Esophagus squamous epithelium (tissue), 5 donors: ENCODE results near the gene LCAT. TPM values are rescaled to one million over a fixed set of nuclear protein-coding genes. Genes with fewer than 3 reads are reported as not detected.

ENCODE experiments used
- DNase-seq: peaks from one replicate; lab custom pipeline; 2025; lab: John Stamatoyannopoulos, UW
- H3K27ac ChIP-seq, 4 donors: fragments of 200-600 bp; sonication (generic); one replicate each; pipeline ENCODE4 v1.5.1; 2016 to 2019; ENCODE audit warnings: mild to moderate bottlenecking in 1 of 4
- H3K27me3 ChIP-seq, 4 donors: fragments of 200-600 bp; sonication (generic); 1 replicate in 3 of 4; 2 replicates in 1 of 4; pipeline versions ENCODE4 v1.5.1 to v1.6.0; 2017 to 2021; ENCODE audit warnings: antibody characterized with exemption in 1 of 4
- H3K36me3 ChIP-seq, 3 donors: fragments of 200-600 bp; sonication (generic); one replicate each; pipeline ENCODE4 v1.5.1; 2016 to 2019
- H3K4me1 ChIP-seq, 3 donors: fragments of 200-600 bp; sonication (generic); one replicate each; pipeline ENCODE4 v1.5.1; 2017 to 2019
- H3K4me3 ChIP-seq, 4 donors: fragments of 200-600 bp; sonication (generic); 1 replicate in 3 of 4; 2 replicates in 1 of 4; pipeline ENCODE4 v1.5.1; 2016 to 2019; ENCODE audit warnings: mild to moderate bottlenecking in 2 of 4, moderate library complexity in 1 of 4
- H3K9me3 ChIP-seq, 3 donors: fragments of 200-600 bp; sonication (generic); one replicate each; pipeline ENCODE4 v1.5.1; 2016 to 2019
- CTCF ChIP-seq, 6 experiments: fragments of 450-650 bp in 4 of 6; fragments of 200-600 bp in 2 of 6; sonication (generic) in 2 of 6; IDR thresholded peaks; one replicate each; pipeline ENCODE4 v1.5.1; 2016 to 2019; ENCODE audit warnings: antibody characterized with exemption in 6 of 6, mild to moderate bottlenecking in 4 of 6, moderate library complexity in 4 of 6
- POLR2A ChIP-seq, 4 donors: fragments of 450-650 bp; IDR thresholded peaks; one replicate each; pipeline ENCODE4 v1.6.1; 2017; ENCODE audit warnings: antibody characterized with exemption in 4 of 4, mild to moderate bottlenecking in 4 of 4, moderate library complexity in 3 of 4
- WGBS, 2 donors: methylation state at CpG; one replicate each; pipeline ENCODE4 v1.1.5; 2018; 5-methylcytosine and 5-hydroxymethylcytosine counted together
- intact Hi-C: fragments of 100-400 bp; cut with DNase I; formaldehyde crosslinking; loops from one replicate; pipeline ENCODE4 v1.15.0; 2022
- total RNA-seq, 4 donors: library from RNA; depleted of rRNA; stranded (reverse); fragments of >200 nt; gene quantifications; one replicate each; pipeline ENCODE4 v1.1.0, GENCODE V29; 2016
- donor health status: DM: yes; HTN: yes; CAD: no.

LCAT gene
- total RNA-seq, 4 donors from 2014 or later: 1.2 to 12.4 (median 3.8) TPM

- Histone ChIP-seq H3K9me3 (no peaks in the 10 kb centered on the region), H3K27ac (peak overlapping the region in 1 of 4 donors; percentile 29), H3K4me3 (no peak overlapping the region), H3K27me3 (no peaks in the 10 kb centered on the region), H3K4me1 (peaks cover 0 to 33% (median 10%) of the 10 kb centered on the region in 3 donors), H3K36me3 (peaks cover 4 to 96% (median 22%) of the 10 kb centered on the region in 3 donors)
- WGBS, 2 donors: 80 to 82% methylated on average over 1 to 3 of the region's 10 CpGs
- no peak for DNase-seq
- TF ChIP-seq CTCF (IDR thresholded peaks at IDR 0.05) (no peak), POLR2A (IDR thresholded peaks at IDR 0.05) (no peak)
- intact Hi-C loops: no loop called here
Measured at GRCh38 chr16:67954421-67955196, 10.7 kb upstream of the LCAT start.

GRCh38 chr16:67953641-67954375, 9.9 kb upstream of the LCAT start:
- H3K4me3 ChIP-seq: no peak overlapping the region
- H3K27me3 ChIP-seq: no peaks in the 10 kb centered on the region
- H3K27ac ChIP-seq: peak overlapping the region in 1 of 4 donors; percentile 29
- peaks cover 0 to 96% (median 24%) of the 10 kb centered on the region in 3 donors for H3K36me3 ChIP-seq
- DNase-seq: no peak
- peaks cover 0 to 26% (median 6%) of the 10 kb centered on the region in 3 donors for H3K4me1 ChIP-seq
- intact Hi-C loops: no loop called here
- H3K9me3 ChIP-seq: no peaks in the 10 kb centered on the region
- TF ChIP-seq CTCF (IDR thresholded peaks at IDR 0.05): no peak
- no peak for TF ChIP-seq POLR2A (IDR thresholded peaks at IDR 0.05)
- WGBS, 2 donors: 74 to 81% methylated on average over 2 to 3 of the region's 8 CpGs

- peaks cover 10 to 100% (median 39%) of the 10 kb centered on the region in 3 donors for H3K36me3 ChIP-seq
- H3K27ac ChIP-seq: peak overlapping the region in 2 of 4 donors; percentile 29 to 57
- H3K4me1 ChIP-seq: peaks cover 0 to 30% (median 6%) of the 10 kb centered on the region in 3 donors
- 52 to 69% methylated on average over 2 to 6 of the region's 12 CpGs for WGBS, 2 donors
- H3K4me3 ChIP-seq: no peak overlapping the region
- no peaks in the 10 kb centered on the region for H3K9me3 ChIP-seq
- DNase-seq: no peak
- TF ChIP-seq POLR2A (IDR thresholded peaks at IDR 0.05) (no peak), CTCF (IDR thresholded peaks at IDR 0.05) (no peak)
- intact Hi-C loops: no loop called here
- no peaks in the 10 kb centered on the region for H3K27me3 ChIP-seq
Measured at GRCh38 chr16:67951485-67951884, 7.6 kb upstream of the LCAT start.

GRCh38 chr16:67950335-67950843, 6.5 kb upstream of the LCAT start:
- no peaks in the 10 kb centered on the region for H3K27me3 ChIP-seq
- WGBS, 2 donors: 90 to 96% methylated on average over 4 to 8 of the region's 16 CpGs
- no peak overlapping the region for H3K4me3 ChIP-seq
- intact Hi-C loops: no loop called here
- H3K9me3 ChIP-seq: no peaks in the 10 kb centered on the region
- peaks cover 21 to 100% (median 48%) of the 10 kb centered on the region in 3 donors for H3K36me3 ChIP-seq
- no peak for DNase-seq
- no peak overlapping the region for H3K27ac ChIP-seq
- no peak for TF ChIP-seq POLR2A (IDR thresholded peaks at IDR 0.05)
- no peak for TF ChIP-seq CTCF (IDR thresholded peaks at IDR 0.05)
- H3K4me1 ChIP-seq: peaks cover 0 to 35% (median 6%) of the 10 kb centered on the region in 3 donors
